Karpas-422 (cell line): ENCODE results near the gene SLC38A2. TPM values are rescaled to one million over a fixed set of nuclear protein-coding genes. Genes with fewer than 3 reads are reported as not detected.

Source experiments
- DNase-seq: peaks from one replicate; pipeline ENCODE4 v3.0.0-alpha.2; 2015
- H2AFZ ChIP-seq: fragments of 200-600 bp; sonication (generic); 2 replicates; pipeline ENCODE4 v1.6.1; 2014; ENCODE audit warnings: antibody characterized with exemption, low read length, mixed read lengths
- H3K27ac ChIP-seq: fragments of 200-600 bp; sonication (generic); 2 replicates; pipeline ENCODE4 v1.5.1; 2014; ENCODE audit warnings: mild to moderate bottlenecking, low read length, moderate library complexity
- H3K27me3 ChIP-seq: fragments of 200-600 bp; sonication (generic); 2 replicates; pipeline ENCODE4 v1.6.1; 2014; ENCODE audit warnings: low read length, mixed read lengths
- H3K36me3 ChIP-seq: fragments of 200-600 bp; sonication (generic); 2 replicates; pipeline ENCODE4 v1.6.1; 2014; ENCODE audit warnings: low read length, mixed read lengths; ENCODE audit not compliant: insufficient read depth
- H3K4me1 ChIP-seq: fragments of 200-600 bp; sonication (generic); 2 replicates; pipeline ENCODE4 v1.6.1; 2014; ENCODE audit warnings: mild to moderate bottlenecking, low read length, mixed read lengths
- H3K4me2 ChIP-seq: fragments of 200-600 bp; sonication (generic); 2 replicates; pipeline ENCODE4 v1.6.1; 2014; ENCODE audit warnings: low read length, low read depth, mild to moderate bottlenecking; ENCODE audit not compliant: poor library complexity, severe bottlenecking
- H3K4me3 ChIP-seq: fragments of 200-600 bp; sonication (generic); 2 replicates; pipeline ENCODE4 v1.5.1; 2014; ENCODE audit warnings: mild to moderate bottlenecking, antibody characterized with exemption, low read length, mixed read lengths
- H3K79me2 ChIP-seq: fragments of 200-600 bp; sonication (generic); 2 replicates; pipeline ENCODE4 v1.6.1; 2014; ENCODE audit warnings: mild to moderate bottlenecking, low read length, mixed read lengths
- H3K9ac ChIP-seq: fragments of 200-600 bp; sonication (generic); 2 replicates; pipeline ENCODE4 v1.6.0; 2014; ENCODE audit warnings: low read length
- H3K9me2 ChIP-seq: fragments of 200-600 bp; sonication (generic), shearing (Covaris generic); replicated peaks from 2 replicates; pipeline ENCODE4 v1.6.0; 2014; ENCODE audit warnings: mild to moderate bottlenecking, low read length, moderate library complexity; ENCODE audit not compliant: insufficient read depth
- H3K9me3 ChIP-seq: fragments of 300-700, 200-600 bp; sonication (generic); 2 replicates; pipeline ENCODE4 v1.6.1; 2014; ENCODE audit warnings: low read length, mixed read lengths
- H4K20me1 ChIP-seq: fragments of 200-600 bp; sonication (generic); 2 replicates; pipeline ENCODE4 v1.6.1; 2014; ENCODE audit warnings: mild to moderate bottlenecking, antibody characterized with exemption, low read length, low read depth; ENCODE audit not compliant: insufficient read depth
- total RNA-seq: library from RNA; depleted of rRNA; stranded (reverse); fragments of >200 nt; shearing (Covaris generic); gene quantifications from 2 replicates; pipeline ENCODE4 v1.2.3, GENCODE V29; 2014; ENCODE audit warnings: low replicate concordance

Gene SLC38A2
- total RNA-seq, 1 experiment from 2014 or later: 160 TPM

DNA sequence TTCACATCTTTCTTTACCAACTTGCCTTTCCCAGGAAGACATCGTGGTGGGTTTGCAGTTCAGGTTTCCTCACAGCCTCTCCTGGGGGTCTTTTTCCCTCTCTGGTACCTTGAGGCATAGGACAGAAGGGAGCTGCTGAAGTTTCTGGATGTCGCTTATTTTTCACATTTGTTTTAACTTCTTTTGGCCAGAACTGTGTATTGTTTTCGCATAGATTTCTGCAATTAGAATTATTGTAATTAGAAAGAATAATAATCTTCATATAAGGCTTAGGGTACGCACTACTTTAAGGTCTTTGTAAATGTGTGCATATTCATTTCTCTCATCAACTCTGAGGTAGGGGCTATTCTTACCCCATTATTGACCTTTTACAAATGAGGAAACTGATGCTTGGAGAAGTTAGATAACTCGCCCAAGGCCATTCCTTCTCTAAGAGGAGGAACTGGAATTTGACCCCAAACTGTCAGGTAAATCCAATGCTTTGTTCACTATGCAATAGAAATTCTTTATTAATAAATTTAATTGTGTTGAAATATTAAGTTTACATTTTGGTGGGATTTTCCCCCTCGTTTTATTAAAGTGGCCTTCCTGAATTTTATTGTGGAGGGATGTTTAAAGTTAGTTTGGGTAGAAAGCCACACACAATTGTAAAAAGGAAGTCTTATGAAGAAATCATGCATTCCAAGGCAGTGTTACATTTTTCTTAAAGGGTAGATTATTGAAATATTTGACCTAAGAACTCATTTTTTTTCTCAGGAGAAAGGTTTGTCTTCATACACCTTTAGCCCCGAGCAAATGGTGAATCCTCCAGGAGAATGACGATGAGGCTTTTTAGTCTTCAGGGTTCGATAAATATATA is 12.1 kb upstream of the SLC38A2 start:
- no peak overlapping the region for H2AFZ ChIP-seq
- no peak overlapping the region for H3K27ac ChIP-seq
- no peak for DNase-seq
- no peak overlapping the region for H3K9ac ChIP-seq
- no peaks in the 10 kb centered on the region for H3K36me3 ChIP-seq
- H3K4me2 ChIP-seq: peak overlapping the region; percentile 79
- peaks cover 55% of the 10 kb centered on the region for H3K4me1 ChIP-seq
- no peaks in the 10 kb centered on the region for H3K9me2 ChIP-seq
- no peaks in the 10 kb centered on the region for H3K9me3 ChIP-seq
- H3K27me3 ChIP-seq: no peaks in the 10 kb centered on the region
- no peaks in the 10 kb centered on the region for H3K79me2 ChIP-seq
- peaks cover 16% of the 10 kb centered on the region for H4K20me1 ChIP-seq
- H3K4me3 ChIP-seq: peak overlapping the region; percentile 71; the same call in 1 of the 2 replicates

DNA sequence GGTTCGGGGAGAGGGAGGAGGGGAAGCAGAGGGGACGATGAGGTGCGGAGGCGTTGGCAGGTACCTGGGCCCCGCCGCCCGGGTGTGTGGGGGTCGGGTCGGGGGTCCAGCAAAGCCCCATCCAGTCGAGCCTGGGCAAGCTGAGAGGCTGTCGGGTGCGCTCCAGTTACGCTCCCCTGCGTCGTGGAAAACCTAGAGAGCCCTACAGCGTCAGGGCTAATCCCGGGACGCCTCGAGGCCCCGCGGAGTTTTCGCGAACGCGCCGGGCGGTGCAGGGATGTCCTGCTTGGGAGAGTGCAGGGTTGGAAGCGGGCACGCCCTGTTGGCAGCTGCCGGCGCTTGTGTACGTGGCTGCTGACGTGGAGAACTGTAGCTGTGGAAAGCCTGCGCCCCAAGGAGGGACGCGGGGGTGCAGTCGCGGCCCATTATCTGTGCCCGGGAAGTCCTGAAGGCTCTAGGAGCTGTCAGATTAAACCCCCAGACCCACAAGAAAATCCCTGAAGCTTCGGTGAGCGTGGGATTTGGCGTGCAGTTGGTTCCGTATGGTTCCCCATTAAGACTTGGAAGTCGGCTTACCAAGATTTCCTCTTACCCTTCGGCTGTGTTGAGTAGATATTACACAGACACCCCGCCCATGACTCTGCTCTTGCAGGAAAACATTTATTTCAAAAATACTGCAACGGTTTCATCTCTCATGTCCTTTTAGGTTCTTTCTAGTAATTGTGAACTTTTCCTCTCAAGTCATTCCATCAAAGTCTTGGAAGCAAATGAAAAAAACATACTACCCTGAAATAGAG is 11.3 kb upstream of the SLC38A2 start:
- DNase-seq: peak; percentile 60
- H3K27ac ChIP-seq: no peak overlapping the region
- peak overlapping the region; percentile 72 for H3K9ac ChIP-seq
- H3K9me3 ChIP-seq: no peaks in the 10 kb centered on the region
- H3K36me3 ChIP-seq: no peaks in the 10 kb centered on the region
- H3K9me2 ChIP-seq: no peaks in the 10 kb centered on the region
- H4K20me1 ChIP-seq: peaks cover 16% of the 10 kb centered on the region
- peaks cover 52% of the 10 kb centered on the region for H3K4me1 ChIP-seq
- H3K4me2 ChIP-seq: peak overlapping the region; percentile 79
- peak overlapping the region; percentile 88 for H2AFZ ChIP-seq
- H3K4me3 ChIP-seq: peak overlapping the region; percentile 71
- no peaks in the 10 kb centered on the region for H3K27me3 ChIP-seq
- no peaks in the 10 kb centered on the region for H3K79me2 ChIP-seq

DNA sequence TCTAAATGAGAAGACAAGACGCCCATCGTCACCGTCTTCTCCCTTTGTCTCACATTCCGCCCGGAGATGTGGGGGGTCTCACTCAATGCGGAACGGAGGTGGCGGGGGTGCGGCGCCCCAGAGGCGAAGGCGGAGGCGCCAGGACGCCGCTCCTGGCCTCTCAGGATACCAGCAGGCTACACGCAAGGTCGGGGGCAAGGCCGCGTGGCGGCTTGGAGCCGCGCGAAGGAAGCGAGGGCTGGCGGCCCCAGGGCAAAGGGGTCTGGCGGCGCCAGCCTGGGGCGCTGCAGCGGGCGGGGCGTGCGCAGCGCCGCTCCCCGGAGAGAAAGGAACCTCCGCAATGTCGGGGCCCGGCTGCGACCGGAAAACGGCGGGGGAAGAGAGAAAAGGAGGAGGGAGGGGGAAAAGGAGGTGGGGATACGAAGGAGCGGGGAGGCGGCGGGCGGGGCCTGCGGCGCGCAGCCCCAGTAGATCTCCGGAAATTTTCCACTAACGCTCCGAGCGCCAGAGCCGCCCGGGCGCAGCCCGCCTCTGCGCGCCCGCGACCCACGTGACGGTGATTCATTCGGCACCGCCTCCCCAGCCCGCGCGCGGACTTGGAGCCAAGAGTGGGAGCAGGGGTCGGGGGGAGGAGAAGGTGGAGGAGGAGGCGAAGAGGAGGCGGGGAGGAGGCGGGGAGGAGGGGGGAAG is 10.5 kb upstream of the SLC38A2 start:
- no peaks in the 10 kb centered on the region for H3K9me2 ChIP-seq
- no peaks in the 10 kb centered on the region for H3K36me3 ChIP-seq
- no peaks in the 10 kb centered on the region for H3K79me2 ChIP-seq
- peak overlapping the region; percentile 71 for H3K4me3 ChIP-seq
- peak overlapping the region; percentile 88; the same call in 1 of the 2 replicates for H2AFZ ChIP-seq
- DNase-seq: peak; percentile 88
- peaks cover 44% of the 10 kb centered on the region for H3K4me1 ChIP-seq
- peak overlapping the region; percentile 72 for H3K9ac ChIP-seq
- H3K27me3 ChIP-seq: no peaks in the 10 kb centered on the region
- peak overlapping the region; percentile 79 for H3K4me2 ChIP-seq
- no peaks in the 10 kb centered on the region for H3K9me3 ChIP-seq
- H3K27ac ChIP-seq: no peak overlapping the region
- peaks cover 16% of the 10 kb centered on the region for H4K20me1 ChIP-seq

DNA sequence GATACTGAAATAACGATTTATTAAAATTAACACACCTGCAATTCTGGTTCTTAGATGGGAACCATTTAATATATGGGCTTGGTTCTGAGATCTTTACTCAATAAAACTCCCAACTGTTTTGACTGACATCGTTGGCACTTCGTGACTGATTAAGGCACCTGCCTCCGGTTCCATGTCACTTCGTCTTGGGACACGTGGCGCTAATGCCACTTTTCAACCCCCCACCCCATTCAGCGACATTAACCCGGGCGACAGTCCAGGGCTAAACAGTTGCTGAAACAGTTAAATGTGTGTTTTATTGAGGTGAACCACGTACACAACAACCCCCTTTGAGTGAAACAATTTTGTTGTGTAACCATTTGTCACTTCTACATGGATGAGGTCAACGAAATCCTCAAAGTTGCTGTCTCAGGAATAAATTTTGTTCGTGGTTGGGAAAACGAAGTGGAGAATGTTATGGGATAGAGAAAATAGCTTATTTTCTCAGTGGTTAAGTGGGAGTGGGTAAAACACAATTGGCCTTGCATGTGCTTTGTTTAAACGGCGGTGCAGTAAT is 9.9 kb upstream of the SLC38A2 start:
- Histone ChIP-seq H3K27ac (no peak overlapping the region), H3K9me3 (no peaks in the 10 kb centered on the region), H3K4me2 (peak overlapping the region; percentile 79), H3K9ac (peak overlapping the region; percentile 72), H3K36me3 (no peaks in the 10 kb centered on the region), H3K4me3 (peak overlapping the region; percentile 71), H3K27me3 (no peaks in the 10 kb centered on the region), H4K20me1 (peaks cover 10% of the 10 kb centered on the region), H3K4me1 (peaks cover 38% of the 10 kb centered on the region), H2AFZ (peak overlapping the region; percentile 88; the same call in 1 of the 2 replicates), H3K79me2 (no peaks in the 10 kb centered on the region), H3K9me2 (no peaks in the 10 kb centered on the region)
- DNase-seq: no peak

DNA sequence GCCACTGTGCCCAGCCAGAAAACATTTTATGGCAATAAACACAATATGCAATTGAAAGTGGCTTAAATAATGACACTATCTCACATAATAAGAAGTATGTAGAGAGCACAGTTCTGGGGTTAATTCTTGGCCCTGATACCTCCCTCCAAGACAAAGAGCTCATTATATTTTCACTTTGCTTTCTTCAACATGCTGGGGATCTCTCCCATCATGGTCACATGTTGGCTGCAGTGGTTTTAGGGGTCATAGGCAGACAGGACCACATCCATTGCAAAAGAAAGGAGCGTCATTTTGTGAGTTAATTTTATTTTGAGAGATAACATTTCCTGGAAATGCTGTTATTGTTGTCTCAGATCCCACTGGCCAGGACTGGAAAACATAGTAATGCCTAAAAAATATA is 8.3 kb upstream of the SLC38A2 start:
- no peak for DNase-seq
- no peaks in the 10 kb centered on the region for H3K9me2 ChIP-seq

DNA sequence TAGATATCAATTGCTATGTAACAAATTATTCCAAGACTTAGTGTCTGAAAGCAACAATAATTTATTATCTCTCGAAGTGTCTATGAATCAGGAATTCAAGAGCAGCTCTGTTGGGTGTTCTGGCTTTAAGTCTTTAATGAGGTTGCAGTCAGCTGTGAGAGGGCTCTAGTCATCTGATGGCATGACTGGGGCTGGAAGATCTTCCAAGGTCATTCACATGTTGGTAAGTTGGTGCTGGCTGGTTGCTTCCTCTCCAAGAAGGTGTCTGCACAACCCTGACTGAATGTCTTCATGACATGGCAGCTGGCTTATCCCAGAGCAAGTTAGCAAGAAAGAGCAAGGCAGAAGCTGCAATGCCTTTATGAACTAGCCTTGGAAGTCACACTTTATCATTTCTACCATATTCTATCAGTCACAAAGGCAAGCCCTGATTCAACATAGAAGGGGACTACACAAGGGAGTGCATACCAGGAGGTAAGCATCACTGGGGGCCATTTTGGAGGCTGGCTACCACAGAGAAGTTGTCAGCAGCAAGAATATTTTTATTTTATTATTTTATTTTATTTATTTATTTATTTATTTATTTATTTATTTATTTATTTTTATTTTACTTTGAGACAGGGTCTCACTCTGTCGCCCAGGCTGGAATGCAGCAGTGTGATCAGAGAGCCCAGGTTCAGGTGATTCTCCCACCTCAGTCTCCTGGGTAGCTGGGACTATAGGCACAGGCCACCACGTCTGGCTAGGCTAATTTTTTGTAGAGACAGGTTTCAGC is 7.6 kb upstream of the SLC38A2 start:
- no peak for DNase-seq
- no peaks in the 10 kb centered on the region for H3K27me3 ChIP-seq
- H3K79me2 ChIP-seq: no peaks in the 10 kb centered on the region
- H3K27ac ChIP-seq: no peak overlapping the region
- peaks cover 16% of the 10 kb centered on the region for H3K4me1 ChIP-seq
- H4K20me1 ChIP-seq: peaks cover under 1% of the 10 kb centered on the region; the same call in 1 of the 2 replicates
- no peak overlapping the region for H3K4me3 ChIP-seq
- H3K4me2 ChIP-seq: no peak overlapping the region
- H2AFZ ChIP-seq: no peak overlapping the region
- no peaks in the 10 kb centered on the region for H3K9me3 ChIP-seq
- H3K9me2 ChIP-seq: no peaks in the 10 kb centered on the region
- no peak overlapping the region for H3K9ac ChIP-seq
- no peaks in the 10 kb centered on the region for H3K36me3 ChIP-seq

More for the DNA sequence above, 8.3 kb upstream of the SLC38A2 start:
- Histone ChIP-seq H4K20me1 (peaks cover 4% of the 10 kb centered on the region; the same call in 1 of the 2 replicates), H3K9me3 (no peaks in the 10 kb centered on the region), H3K79me2 (no peaks in the 10 kb centered on the region), H3K4me3 (no peak overlapping the region), H3K4me2 (no peak overlapping the region), H3K36me3 (no peaks in the 10 kb centered on the region), H3K27ac (no peak overlapping the region), H2AFZ (no peak overlapping the region), H3K9ac (no peak overlapping the region), H3K4me1 (peaks cover 22% of the 10 kb centered on the region), H3K27me3 (no peaks in the 10 kb centered on the region)

DNA sequence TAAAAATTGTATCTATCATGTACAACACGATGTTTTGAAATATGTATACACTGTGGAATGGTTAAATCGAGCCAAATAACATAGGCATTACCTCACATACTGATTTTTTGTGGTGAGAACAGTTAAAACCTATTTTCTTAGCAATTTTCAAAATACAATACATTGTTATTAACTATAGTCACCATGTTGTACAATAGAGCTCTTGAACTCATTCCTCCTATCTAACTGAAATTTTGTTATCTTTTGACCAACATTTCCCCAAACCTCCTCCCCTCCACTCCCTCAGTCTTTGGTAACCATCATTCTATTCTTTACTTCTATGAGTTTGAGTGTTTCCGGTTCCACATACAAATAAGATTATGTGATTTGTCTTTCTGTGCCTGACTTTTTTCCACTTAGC is 6.8 kb upstream of the SLC38A2 start:
- Histone ChIP-seq H3K4me3 (no peak overlapping the region), H3K4me2 (no peak overlapping the region), H3K79me2 (no peaks in the 10 kb centered on the region), H3K27me3 (no peaks in the 10 kb centered on the region), H2AFZ (no peak overlapping the region), H4K20me1 (no peaks in the 10 kb centered on the region), H3K9me3 (no peaks in the 10 kb centered on the region), H3K4me1 (peaks cover 16% of the 10 kb centered on the region), H3K9me2 (no peaks in the 10 kb centered on the region), H3K9ac (no peak overlapping the region), H3K27ac (no peak overlapping the region), H3K36me3 (no peaks in the 10 kb centered on the region)
- no peak for DNase-seq
